Esophagus squamous epithelium (tissue), 4 donors: ENCODE data around the gene SMU1.

Experiments
- CTCF ChIP-seq, 6 experiments: fragments of 450-650 bp in 4 of 6; fragments of 200-600 bp in 2 of 6; sonication (generic) in 2 of 6; IDR thresholded peaks; one replicate each; pipeline ENCODE4 v1.5.1; 2016 to 2019; ENCODE audit warnings: antibody characterized with exemption in 6 of 6, mild to moderate bottlenecking in 4 of 6, moderate library complexity in 4 of 6
- POLR2A ChIP-seq, 4 donors: fragments of 450-650 bp; IDR thresholded peaks; one replicate each; pipeline ENCODE4 v1.6.1; 2017; ENCODE audit warnings: antibody characterized with exemption in 4 of 4, mild to moderate bottlenecking in 4 of 4, moderate library complexity in 3 of 4

GRCh38 chr9:33114746-33115145 lies 38.3 kb upstream of the SMU1 start:
- TF ChIP-seq POLR2A (IDR thresholded peaks at IDR 0.05), result no peak
- no peak for TF ChIP-seq CTCF (IDR thresholded peaks at IDR 0.05)
